ENCODE results near the gene DSCAML1.

The DSCAML1 gene

DNA sequence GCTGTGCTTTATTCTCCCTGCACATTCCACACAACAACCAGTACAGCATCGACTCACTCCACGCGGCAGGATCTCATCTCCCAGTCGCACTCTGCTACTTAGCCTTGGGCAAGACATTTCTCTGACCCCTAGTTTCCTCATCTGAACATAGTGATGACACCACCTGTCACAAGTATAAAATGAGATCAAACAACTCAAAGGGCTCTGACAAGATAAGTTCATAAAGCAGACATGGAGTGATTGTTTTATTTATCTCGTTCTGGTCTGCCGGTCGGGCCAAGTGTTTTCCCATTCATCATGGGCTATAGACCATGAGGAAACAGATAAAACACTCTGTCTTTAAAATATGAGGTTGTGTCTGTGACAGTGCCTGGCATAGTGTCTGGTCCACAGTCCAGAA lies 35.0 kb downstream of the DSCAML1 start:
- DNase-seq (ENCODE audit: low spot score) = no peak

GRCh38 chr11:117759305-117759704 lies 37.7 kb downstream of the DSCAML1 start:
- DNase-seq (ENCODE audit: low spot score) = no peak

DNA sequence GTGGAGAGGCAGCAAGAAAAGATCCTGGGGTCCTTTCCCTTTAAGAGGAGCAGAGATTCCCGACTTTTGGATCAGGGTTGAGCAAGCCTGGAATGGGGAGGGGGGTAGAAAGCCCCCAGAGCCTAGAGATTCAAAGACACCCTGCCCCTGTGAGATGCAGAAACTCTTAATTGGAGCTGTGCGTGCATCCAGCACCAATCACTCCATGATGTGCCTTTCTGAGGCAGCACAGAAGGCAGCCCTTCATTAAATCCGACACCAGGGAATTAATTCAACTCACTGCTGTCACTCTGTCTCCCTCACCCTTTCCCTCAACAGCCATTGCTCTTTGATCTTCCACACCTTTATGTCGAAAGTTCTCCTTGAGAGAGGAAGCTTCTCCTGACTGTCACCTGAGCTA lies 43.0 kb downstream of the DSCAML1 start:
- DNase-seq (ENCODE audit: low spot score) = no peak

- DNase-seq (ENCODE audit: low spot score) = no peak
These were observed 44.2 kb downstream of the DSCAML1 start for GRCh38 chr11:117752721-117753237.

DNA sequence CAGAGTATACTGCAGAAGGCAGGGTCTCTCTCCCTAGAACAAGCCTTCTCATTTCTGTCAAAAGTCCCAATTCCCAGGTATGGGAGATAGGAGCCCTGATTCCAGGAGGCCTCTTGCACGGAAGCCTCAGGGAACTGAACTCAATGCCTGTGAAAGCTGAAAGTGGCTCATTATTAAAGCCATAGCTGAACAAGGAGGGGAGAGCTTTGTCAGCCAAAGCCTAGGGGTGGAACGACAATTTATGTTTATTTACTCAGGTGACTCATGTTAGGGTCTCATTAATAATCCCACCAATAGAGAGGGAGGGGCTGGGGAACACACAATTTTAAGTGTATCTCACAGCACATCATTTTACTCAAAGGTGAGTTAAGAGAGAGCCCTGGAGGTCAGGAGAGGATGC lies 44.9 kb downstream of the DSCAML1 start:
- DNase-seq (ENCODE audit: low spot score) = no peak

GRCh38 chr11:117750916-117751662 lies 45.9 kb downstream of the DSCAML1 start:
- DNase-seq (ENCODE audit: low spot score) = no peak

GRCh38 chr11:117750357-117750756 lies 46.7 kb downstream of the DSCAML1 start:
- no peak for DNase-seq (ENCODE audit: low spot score)

- no peak for DNase-seq (ENCODE audit: low spot score)
These were observed 47.5 kb downstream of the DSCAML1 start for GRCh38 chr11:117749541-117749910.

GRCh38 chr11:117748771-117749540 lies 48.1 kb downstream of the DSCAML1 start:
- no peak for DNase-seq (ENCODE audit: low spot score)

- DNase-seq (ENCODE audit: low spot score) = no peak
These were observed 49.1 kb downstream of the DSCAML1 start for GRCh38 chr11:117747892-117748291.

DNA sequence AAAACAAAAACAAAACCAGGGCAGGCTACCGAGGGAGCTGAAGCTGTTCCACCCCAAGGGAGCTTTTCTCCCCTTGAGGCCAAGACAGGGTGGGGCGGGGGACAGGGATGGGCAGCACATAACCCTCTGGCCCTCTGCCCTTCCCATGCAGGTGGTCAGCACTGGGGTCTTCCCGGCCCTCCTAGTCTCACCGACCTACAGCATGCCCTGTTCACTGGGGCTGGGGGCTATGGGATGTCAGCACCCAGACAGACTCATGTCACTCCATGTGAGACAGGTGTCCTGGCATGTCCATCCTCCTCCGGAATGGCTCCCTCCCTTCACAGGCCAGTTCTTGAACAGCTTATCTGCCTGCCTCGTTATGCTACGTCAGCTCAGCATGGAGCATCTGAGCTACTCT lies 51.7 kb downstream of the DSCAML1 start:
- DNase-seq (ENCODE audit: low spot score) = no peak

DNA sequence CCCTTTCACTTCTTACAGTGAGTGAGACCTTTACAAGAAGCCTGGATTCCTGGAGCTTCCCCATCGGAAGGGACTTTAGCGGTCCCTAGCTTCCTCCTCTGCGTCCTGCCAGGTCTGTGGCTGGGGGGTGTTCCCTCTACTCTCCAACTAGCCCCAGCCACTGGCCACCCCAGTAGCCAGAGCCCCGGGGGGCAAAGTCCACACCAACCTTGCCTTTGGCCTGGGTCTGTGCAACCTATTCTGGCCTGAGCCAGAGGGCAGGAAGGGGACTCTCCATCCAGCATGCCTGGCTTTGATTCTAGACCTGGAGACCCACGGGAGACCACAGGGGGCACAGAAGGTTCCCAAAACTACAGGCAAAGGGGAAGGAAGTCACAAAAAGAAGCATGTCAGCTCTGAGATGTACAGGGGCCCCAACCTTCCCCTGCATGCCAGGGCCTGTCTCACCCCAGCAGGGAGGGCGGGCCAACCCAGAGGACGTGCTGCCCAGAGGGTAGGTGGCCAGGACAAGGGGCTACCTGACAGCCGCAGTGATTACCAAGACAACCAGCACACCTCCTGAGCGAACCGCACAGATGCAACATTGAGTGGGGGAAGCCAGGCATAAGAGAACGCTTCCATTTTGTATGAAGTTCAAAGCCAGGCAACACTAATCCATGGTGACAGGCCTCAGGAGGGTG lies 52.4 kb downstream of the DSCAML1 start:
- no peak for DNase-seq (ENCODE audit: low spot score)

DNA sequence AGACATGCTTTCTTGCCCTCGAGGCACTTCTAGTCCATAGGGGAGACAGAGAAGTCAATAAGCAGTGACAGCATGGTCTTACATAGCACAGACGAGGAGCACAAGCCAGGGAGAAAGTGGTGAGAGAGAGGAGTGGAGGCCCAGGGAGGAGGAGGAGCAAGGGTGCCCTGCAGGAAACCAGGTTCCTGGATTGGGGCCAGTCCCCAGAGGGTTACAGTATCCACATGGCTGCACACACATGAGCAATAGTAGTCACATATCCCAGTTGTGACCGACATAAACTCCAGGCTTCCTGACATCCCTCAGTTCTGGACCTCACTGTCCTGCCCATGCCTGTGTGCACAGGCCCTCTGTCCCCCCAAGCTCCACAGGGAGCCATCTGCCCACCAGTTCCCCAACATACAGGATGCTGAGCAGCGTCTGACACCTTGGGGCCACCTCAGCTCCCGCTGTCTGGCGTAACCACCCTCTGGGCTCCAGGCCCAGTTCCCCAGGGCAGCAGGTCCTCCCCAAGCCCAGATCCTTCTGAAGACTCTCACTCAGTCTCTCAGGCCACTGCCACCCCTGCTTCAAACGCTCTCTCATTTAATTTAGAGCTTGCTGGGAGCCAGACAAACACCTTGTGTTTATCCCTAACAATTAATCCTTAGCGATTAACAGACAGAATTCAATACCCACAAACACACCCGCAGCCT lies 53.7 kb downstream of the DSCAML1 start:
- no peak for DNase-seq (ENCODE audit: low spot score)

- no peak for DNase-seq (ENCODE audit: low spot score)
These were observed 58.6 kb downstream of the DSCAML1 start for GRCh38 chr11:117738246-117738957.

GRCh38 chr11:117735350-117735977 lies 61.6 kb downstream of the DSCAML1 start:
- DNase-seq (ENCODE audit: low spot score) = no peak

- DNase-seq (ENCODE audit: low spot score) = no peak
These were observed 62.4 kb downstream of the DSCAML1 start for GRCh38 chr11:117734601-117735024.

GRCh38 chr11:117733316-117733715 lies 63.7 kb downstream of the DSCAML1 start:
- DNase-seq (ENCODE audit: low spot score) = no peak

GRCh38 chr11:117731722-117732290 lies 65.2 kb downstream of the DSCAML1 start:
- no peak for DNase-seq (ENCODE audit: low spot score)

DNA sequence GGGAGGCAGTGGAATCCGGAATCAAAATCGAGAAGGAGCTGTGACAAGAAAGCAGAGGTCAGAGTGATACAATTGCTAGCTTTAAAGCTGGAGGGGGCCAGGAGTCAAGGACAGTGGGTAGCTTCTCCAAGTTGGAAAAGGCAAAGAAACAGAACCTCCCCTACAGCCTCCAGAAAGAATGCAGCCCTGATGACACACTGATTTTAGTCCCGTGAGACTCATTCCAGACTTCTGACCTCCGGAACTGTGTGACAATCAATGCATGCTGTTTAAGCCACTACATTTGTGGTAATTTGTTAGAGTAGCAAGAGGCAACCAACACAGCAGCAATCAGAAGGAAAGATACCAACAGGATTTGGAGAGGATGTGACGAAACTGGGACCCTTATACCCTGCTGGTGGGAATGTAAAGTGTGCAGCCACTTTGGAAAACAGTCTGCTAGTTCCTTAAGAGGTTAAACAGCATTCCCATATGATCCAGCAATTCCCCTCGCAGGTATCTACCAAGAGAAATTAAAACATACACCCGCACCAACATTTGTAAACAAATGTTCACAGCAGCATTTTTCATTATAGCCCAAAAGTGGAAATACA lies 66.7 kb downstream of the DSCAML1 start:
- no peak for DNase-seq (ENCODE audit: low spot score)

- DNase-seq (ENCODE audit: low spot score) = no peak
These were observed 71.8 kb downstream of the DSCAML1 start for GRCh38 chr11:117725048-117725734.

All from LoVo (cell line).